Dermis microvascular lymphatic vessel endothelial cell (primary cell): ENCODE measurements around the gene SIGLECL1. TPM values are rescaled to one million over a fixed set of nuclear protein-coding genes. Genes with fewer than 3 reads are reported as not detected.

Experiments
- DNase-seq, 2 donors: peaks; one replicate each; pipeline versions ENCODE4 v3.0.0 to v3.0.0-alpha.2; 2010; ENCODE audit warnings: low read depth in 2 of 2
- total RNA-seq: library from RNA; depleted of rRNA; stranded (reverse); fragments of >200 nt; gene quantifications from 2 replicates; pipeline ENCODE4 v1.2.1, GENCODE V29; 2014

The SIGLECL1 gene
- total RNA-seq, 1 donor from 2014 or later, result not detected

DNA sequence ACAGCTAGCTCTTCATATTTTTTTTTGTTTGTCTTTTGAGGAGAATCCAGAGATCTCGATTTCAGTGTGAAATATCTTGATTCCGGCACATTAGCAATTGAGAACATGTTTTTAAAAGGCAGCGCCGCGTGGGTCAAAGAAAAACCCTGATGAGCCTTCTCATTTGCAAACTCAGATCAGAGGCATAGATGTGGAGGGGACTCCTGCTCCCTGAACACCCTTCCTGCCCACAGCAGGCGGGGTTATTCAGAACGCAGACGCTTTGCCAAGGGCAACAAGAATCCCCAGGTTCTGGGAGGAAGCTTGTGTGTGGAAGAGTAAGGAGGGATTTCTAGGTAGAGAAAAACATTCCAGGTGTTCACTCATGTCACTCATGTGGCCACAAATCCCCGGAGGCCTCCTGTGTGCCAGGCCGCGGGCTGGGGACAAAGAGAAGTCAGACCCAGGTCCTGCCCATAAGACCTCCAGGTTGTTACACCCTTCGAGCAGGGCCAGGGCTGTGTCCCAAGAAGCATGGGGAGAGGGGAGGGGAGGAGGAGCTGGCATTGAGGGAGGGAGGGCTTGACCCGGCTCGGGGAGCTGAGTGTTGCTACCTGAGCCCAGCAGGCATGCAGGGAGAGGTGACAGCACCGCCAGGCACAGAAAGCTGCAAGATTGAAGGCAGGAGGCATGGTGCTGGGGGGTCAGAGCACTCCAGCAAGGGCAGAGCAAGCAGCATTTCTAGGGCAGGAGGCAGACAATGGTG is 44.7 kb downstream of the SIGLECL1 start:
- DNase-seq, result no peak

DNA sequence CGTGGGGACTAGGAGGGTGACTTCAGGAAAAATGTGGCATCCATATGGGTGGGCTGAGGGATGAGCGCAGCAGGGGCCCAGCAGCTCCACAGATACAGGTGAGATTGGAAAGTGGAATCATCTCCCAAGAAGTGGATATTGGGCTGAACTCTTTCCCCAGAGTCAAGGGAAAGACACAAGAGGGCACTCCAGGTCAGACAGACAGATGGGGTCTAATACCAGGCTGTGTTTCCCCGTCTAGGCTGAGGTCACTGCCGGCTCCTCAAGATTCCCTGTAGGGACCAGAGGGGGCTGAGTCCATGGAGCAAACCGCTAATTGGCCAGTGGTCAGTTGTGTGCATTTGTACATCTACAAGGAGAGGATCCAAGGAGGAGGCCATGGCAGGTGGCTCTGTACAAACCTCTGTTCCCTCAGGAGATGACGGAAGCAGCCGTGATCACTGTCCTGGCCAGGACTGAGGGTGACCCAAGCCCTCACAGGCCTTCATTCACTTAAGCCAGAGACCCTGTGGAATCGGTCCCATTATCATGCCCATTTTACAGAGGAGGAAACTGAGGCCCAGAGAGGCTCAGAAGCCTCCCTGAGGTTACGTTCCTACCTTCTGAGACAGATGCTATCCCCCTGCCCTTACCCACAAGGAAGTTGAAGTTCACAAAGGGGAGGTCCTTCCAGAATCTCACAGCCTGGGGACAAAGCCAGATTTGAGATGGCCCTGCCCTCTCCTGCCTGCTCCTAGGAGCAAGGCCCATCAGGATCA is 45.6 kb downstream of the SIGLECL1 start:
- no peak for DNase-seq

DNA sequence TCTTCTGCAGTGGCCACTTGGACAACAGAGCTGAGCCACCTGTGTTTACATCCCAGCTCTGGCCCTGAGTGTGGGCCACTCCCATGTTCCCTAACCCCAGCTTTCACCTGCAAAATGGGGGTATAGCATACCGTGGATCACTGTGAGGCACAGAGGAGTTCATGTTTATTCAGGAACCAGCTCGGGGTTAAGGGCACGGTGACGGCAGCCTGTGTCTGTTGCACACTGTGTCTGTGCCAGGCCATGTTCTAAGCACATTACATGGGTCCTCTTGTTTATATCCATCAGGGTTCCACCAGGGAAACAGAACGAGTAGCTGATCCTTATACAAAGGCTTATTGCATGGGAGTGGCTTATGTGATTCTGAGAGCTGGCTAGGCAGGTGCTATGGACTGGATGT is 46.5 kb downstream of the SIGLECL1 start:
- DNase-seq, result no peak

DNA sequence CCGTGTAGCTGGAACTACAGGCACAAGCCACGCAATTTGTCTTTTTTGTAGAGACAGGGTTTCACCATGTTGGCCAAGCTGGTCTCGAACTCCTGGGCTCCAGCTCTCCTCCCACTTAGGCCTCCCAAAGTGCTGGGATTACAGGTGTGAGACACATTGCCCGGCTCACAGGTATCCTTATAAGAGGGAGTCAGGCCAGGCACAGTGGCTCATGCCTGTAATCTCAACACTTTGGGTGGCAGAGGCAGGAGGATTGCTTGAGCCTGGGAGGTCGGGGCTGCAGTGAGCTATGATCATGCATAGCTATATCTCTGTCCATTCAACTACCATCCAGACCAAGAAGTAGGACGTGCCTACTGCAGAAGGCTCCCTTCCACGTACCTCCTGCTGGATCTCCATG is 50.4 kb downstream of the SIGLECL1 start:
- DNase-seq, result no peak

DNA sequence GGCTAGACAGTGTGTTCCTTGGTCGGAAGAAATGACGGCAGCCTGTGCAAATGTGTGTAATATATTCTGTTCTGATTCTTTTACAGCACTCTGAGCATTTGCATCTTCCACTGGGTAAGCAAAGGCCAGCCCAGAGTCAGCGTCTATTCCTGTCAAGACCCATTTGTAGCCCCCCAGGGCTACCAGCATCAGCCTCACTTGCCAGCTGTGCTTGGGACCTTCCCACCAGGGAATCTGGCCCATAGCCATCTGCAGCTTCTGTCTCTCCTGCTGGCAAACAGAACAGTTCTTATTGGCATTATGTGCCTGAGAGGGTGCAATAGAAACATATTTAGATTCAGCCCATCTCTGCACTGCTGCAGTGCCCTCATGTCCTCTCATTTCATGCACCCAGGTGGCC is 54.6 kb downstream of the SIGLECL1 start:
- no peak for DNase-seq

DNA sequence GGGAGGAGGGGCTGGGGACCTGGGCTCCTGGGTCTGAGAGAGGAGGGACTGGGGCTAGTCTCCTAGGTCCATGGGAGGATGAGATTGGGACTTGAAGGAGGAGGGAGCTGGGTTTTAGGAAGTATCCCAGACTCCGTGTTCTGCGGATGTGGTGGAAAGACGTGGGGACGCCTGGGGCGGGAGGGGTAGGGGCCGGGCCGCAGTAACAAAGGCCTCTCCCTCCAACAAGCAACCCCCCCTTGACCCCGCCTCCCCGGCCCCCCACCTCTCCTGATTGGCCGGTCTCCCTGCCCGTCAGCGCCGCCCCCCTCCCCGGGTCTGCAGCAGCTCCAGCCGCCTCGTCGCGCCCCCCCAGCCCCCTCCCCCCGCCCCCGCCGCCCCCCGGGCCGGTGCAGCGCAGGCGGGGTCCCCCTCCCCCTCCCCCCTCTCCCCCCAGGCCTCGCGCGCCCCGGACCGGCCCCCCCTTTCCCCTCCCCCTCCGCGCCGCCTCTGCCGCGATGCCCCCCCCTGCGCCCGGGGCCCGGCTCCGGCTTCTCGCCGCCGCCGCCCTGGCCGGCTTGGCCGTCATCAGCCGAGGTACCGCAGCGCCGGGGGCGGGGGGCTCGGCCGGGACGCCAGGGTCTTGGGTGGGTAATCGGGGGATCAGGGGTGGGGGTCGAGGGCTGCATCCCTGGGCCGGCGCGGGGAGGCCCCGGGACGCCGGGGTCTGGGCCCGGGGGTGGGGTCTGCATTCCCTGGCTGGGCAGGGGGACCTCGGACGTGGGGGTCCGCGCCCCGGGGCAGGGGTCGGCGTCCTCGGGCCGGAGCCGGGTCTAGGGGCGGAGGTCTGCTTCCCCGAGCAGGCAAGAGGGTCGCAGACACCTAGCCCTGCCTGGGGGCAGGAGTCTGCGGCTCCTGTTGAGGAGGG is 60.7 kb downstream of the SIGLECL1 start, which contains the start of gene IGLON5:
Gene IGLON5 (plus strand): TSS at position 294 of the 907 bp plus-strand sequence. CDS start 204 bp downstream, at position 498.
- DNase-seq, result no peak

DNA sequence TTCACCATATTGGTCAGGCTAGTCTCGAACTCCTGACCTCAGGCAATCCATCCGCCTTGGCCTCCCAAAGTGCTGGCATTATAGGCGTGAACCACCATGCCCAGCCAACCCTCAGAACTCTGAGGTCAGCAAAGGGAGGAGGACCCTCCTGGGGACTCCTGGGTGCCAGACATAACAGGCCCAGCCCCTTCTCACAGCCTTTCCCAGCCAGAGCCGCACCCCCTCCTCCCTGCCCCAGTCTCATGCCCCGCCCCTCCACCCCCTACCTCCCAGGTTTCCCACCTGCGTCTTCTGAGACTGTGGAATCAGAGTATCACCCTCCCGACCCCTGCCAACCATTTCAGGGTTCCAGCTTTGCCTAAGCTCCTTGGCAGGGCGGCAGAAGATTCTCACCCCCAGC is 65.8 kb downstream of the SIGLECL1 start:
- no peak for DNase-seq

DNA sequence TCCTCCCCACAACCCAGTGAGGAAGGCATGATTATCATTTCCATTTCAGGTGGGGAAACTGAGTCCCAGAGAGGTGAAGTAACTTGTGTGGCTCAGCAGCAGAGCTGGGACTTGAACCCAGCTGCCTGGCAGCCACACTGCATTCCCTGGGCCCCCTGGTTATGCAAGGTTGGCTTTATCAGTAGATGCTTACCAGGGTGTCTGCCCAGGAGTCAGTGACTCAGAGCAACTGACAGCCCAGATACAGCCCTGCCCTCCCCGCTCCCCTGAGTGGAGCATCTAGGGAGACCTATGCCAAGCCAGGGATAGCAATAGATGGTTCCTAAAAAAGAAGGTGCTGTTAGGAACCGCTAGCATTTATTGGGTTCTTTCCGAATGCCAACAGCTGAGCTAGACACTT is 66.5 kb downstream of the SIGLECL1 start:
- no peak for DNase-seq

DNA sequence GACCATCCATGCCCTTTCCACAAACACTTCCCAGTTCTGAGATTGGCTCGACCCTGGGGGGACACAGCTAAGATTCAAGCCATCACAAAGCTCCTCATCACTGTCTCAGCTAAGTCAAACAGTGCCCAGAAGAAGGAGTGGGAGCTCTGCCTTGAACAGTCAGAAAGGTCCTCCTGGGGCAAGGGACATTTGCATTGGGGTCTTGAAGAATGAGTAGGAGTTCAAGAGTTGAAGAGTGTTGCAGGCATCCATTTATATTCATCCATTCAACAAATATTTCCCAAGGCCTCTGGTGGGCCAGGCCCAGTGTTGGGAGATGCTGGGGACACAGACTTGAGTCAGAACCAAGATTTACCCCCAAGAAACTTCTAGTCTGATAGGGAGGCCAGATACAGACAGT is 67.1 kb downstream of the SIGLECL1 start:
- DNase-seq, result no peak

Other genes with a start within 250 kb of the SIGLECL1 start
- gene KLK8, start 249.5 kb upstream of the SIGLECL1 start, total RNA-seq, result not detected in 2 replicates
- 0.13 TPM in 1 of 2 replicates, not detected in the other for gene KLK10, start 231.4 kb upstream of the SIGLECL1 start, total RNA-seq
- not detected in 2 replicates for gene KLK11, start 224.5 kb upstream of the SIGLECL1 start, total RNA-seq
- gene KLK12, start 216.1 kb upstream of the SIGLECL1 start, total RNA-seq, result not detected in 2 replicates
- gene KLK13, start 186.0 kb upstream of the SIGLECL1 start, total RNA-seq, result not detected in 2 replicates
- gene KLK14, start 168.2 kb upstream of the SIGLECL1 start, total RNA-seq, result not detected in 2 replicates
- gene CTU1, start 142.7 kb upstream of the SIGLECL1 start, total RNA-seq, result 4.0 and 5.4 TPM in 2 replicates
- 0.26 and 0.38 TPM in 2 replicates for gene SIGLEC9, start 126.2 kb upstream of the SIGLECL1 start, total RNA-seq
- under 0.01 TPM in 1 of 2 replicates, not detected in the other for gene SIGLEC7, start 108.8 kb upstream of the SIGLECL1 start, total RNA-seq
- gene CD33, start 26.0 kb upstream of the SIGLECL1 start, total RNA-seq, result under 0.01 TPM in 1 of 2 replicates, not detected in the other
- not detected in 2 replicates for gene IGLON5, start 60.6 kb downstream of the SIGLECL1 start, total RNA-seq
- 0.13 TPM in 2 replicates for gene VSIG10L, start 91.1 kb downstream of the SIGLECL1 start, total RNA-seq
- gene ETFB, start 115.3 kb downstream of the SIGLECL1 start, total RNA-seq, result 73.6 and 75.7 TPM in 2 replicates
- gene CLDND2, start 117.9 kb downstream of the SIGLECL1 start, total RNA-seq, result not detected in 2 replicates
- not detected in 2 replicates for gene NKG7, start 121.6 kb downstream of the SIGLECL1 start, total RNA-seq
- gene LIM2, start 136.9 kb downstream of the SIGLECL1 start, total RNA-seq, result not detected in 2 replicates
- gene C19orf84, start 139.5 kb downstream of the SIGLECL1 start, total RNA-seq, result not detected in 2 replicates
- gene SIGLEC10, start 166.6 kb downstream of the SIGLECL1 start, total RNA-seq, result not detected in 2 replicates
- gene SIGLEC8, start 207.4 kb downstream of the SIGLECL1 start, total RNA-seq, result not detected in 2 replicates
- gene CEACAM18, start 227.5 kb downstream of the SIGLECL1 start, total RNA-seq, result not detected in 2 replicates